GM20000 (cell line): Measurements from ENCODE around the gene FLT4.

Experiments used
- DNase-seq: peaks from one replicate; pipeline ENCODE4 v3.0.0; 2012; ENCODE audit warnings: low spot score
- CTCF ChIP-seq: IDR thresholded peaks from 2 replicates; pipeline ENCODE4 v1.5.1; 2012; ENCODE audit warnings: mild to moderate bottlenecking, control low read depth; ENCODE audit errors: extremely low read depth, missing control alignments

The FLT4 gene

DNA sequence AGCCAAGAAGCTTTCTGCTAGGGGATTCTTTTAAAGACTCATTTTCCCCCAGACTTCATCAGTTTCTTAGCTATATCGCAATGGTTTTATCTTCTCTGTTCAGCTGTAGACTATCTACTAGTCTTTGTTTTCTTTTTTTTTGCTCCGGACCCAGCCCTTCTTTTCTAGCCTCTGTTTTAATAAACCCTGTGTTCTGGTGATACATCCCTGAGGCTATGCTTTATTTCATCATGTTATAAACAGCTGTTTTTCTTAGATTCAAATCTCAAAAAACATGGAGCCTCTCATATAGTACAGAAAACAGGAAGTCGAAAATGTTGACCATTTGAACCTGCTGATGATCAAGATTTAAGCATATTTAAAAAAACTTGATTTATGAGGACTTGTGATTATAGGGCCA, 95.9 kb downstream of the FLT4 start:
- no peak for DNase-seq
- no peak for TF ChIP-seq CTCF
